ENCODE measurements around the gene EXOC3L4. TPM values are rescaled to one million over a fixed set of nuclear protein-coding genes. Genes with fewer than 3 reads are reported as not detected.

EXOC3L4 gene
- total and polyA plus RNA-seq, 2 donors = 0.79 to 3.2 TPM

GRCh38 chr14:103101963-103102688, 7.6 kb downstream of the EXOC3L4 start:
- no peak for DNase-seq (ENCODE audit: extremely low spot score)
- WGBS = 31% methylated on average over 85 of the region's 85 CpGs
- Histone ChIP-seq H3K4me1 (ENCODE audit: insufficient read depth) (no peaks in the 10 kb centered on the region), H3K4me3 (ENCODE audit: low read depth, low read length) (no peak overlapping the region), H3K27ac (ENCODE audit: low read depth) (no peak overlapping the region), H3K36me3 (ENCODE audit: insufficient read depth) (no peaks in the 10 kb centered on the region)

- DNase-seq (ENCODE audit: extremely low spot score) = no peak
- WGBS = 44% methylated on average over 39 of the region's 39 CpGs
- no peaks in the 10 kb centered on the region for H3K4me1 ChIP-seq (ENCODE audit: insufficient read depth)
- H3K36me3 ChIP-seq (ENCODE audit: insufficient read depth) = no peaks in the 10 kb centered on the region
- no peak overlapping the region for H3K4me3 ChIP-seq (ENCODE audit: low read depth, low read length)
- no peak overlapping the region for H3K27ac ChIP-seq (ENCODE audit: low read depth)
These were observed 8.2 kb downstream of the EXOC3L4 start for GRCh38 chr14:103102689-103103260.

DNA sequence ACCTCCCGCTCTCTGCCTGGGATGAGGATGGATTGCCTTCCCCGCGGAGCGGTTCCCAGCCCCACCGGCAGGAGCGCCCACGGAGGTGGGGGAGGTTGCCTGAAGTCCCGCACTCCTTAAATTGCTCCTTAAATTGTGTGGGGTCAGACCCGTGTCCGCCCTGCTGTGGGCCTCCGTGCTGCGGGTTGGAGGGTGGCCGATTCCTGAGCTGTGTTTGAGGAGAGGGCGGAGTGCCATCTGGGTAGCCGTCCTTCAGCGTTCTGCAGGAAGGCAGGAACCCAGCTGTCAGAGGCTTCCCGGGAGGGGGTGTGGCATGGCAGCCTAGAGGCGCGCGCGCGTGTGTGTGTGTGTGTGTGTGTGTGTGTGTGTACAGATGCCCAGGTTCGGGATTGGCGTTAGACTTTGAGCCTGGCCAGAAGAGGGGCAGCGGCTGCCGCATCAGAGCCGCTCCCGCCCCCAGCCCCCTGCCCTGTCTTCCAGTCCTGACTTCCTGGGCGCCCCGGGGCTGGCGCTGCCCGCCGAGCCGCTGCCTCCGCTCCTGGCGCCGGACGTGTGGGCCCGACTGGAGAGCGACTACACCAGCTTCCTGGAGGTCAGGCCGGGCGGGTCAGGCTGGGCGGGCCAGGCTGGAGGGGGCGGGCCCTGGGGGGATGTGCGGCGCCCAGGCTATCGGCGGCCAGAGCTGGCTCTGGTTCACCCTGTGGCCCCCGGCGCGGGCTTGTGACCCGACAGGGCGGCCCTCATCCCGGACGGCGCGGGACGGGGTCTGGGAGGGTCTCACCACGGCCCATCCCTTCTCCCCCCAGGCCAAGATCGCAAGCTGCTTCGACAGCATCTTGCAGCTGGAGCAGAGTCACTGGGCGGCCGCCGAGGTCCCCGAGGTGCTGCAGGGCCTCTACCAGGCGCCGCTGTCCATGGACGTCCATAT, 9.2 kb downstream of the EXOC3L4 start:
- H3K36me3 ChIP-seq (ENCODE audit: insufficient read depth) = no peaks in the 10 kb centered on the region
- DNase-seq (ENCODE audit: extremely low spot score) = no peak
- no peaks in the 10 kb centered on the region for H3K4me1 ChIP-seq (ENCODE audit: insufficient read depth)
- peak overlapping the region; percentile 19 for H3K4me3 ChIP-seq (ENCODE audit: low read depth, low read length)
- no peak overlapping the region for H3K27ac ChIP-seq (ENCODE audit: low read depth)
- 8% methylated on average over 68 of the region's 68 CpGs for WGBS

- H3K4me1 ChIP-seq (ENCODE audit: insufficient read depth) = no peaks in the 10 kb centered on the region
- H3K27ac ChIP-seq (ENCODE audit: low read depth) = no peak overlapping the region
- 9% methylated on average over 20 of the region's 20 CpGs for WGBS
- no peaks in the 10 kb centered on the region for H3K36me3 ChIP-seq (ENCODE audit: insufficient read depth)
- H3K4me3 ChIP-seq (ENCODE audit: low read depth, low read length) = no peak overlapping the region
- DNase-seq (ENCODE audit: extremely low spot score) = no peak
These were observed 9.8 kb downstream of the EXOC3L4 start for GRCh38 chr14:103104389-103104653.

GRCh38 chr14:103104654-103105452, 10.3 kb downstream of the EXOC3L4 start:
- no peak for DNase-seq (ENCODE audit: extremely low spot score)
- Histone ChIP-seq H3K4me3 (ENCODE audit: low read depth, low read length) (no peak overlapping the region), H3K4me1 (ENCODE audit: insufficient read depth) (no peaks in the 10 kb centered on the region), H3K36me3 (ENCODE audit: insufficient read depth) (no peaks in the 10 kb centered on the region), H3K27ac (ENCODE audit: low read depth) (no peak overlapping the region)
- 4% methylated on average over 59 of the region's 59 CpGs for WGBS

DNA sequence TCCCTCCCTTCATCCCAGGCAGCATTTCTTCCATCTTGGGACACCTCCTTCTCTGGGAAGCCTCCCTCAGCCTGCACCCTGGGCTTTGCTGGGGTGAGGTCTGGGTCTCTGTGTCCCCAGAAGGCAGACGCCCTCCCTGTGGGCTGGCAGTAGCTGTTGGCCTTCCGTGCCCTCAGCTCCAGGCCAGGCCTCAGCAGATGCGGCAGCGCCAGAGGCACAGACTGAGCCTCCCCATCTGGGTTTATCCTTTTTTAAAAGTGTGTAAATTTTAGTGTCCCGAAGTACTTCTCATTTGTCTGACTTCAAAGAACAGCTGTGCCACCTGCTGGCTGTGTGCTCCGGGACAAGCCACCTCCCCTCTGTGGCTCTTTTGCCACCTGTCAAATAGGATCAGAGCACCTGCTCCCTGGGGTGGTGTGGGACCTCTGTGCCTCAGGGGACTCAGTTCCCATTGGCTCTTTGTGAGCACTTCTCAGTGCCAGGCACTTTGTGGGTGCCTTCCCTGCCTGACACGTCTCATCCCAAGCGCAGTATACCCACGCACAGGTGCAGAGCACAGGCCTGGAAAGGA, 11.1 kb downstream of the EXOC3L4 start:
- Histone ChIP-seq H3K4me1 (ENCODE audit: insufficient read depth) (no peaks in the 10 kb centered on the region), H3K27ac (ENCODE audit: low read depth) (no peak overlapping the region), H3K4me3 (ENCODE audit: low read depth, low read length) (no peak overlapping the region), H3K36me3 (ENCODE audit: insufficient read depth) (no peaks in the 10 kb centered on the region)
- WGBS = 79% methylated on average over 9 of the region's 9 CpGs
- no peak for DNase-seq (ENCODE audit: extremely low spot score)

- Histone ChIP-seq H3K4me1 (ENCODE audit: insufficient read depth) (no peaks in the 10 kb centered on the region), H3K27ac (ENCODE audit: low read depth) (no peak overlapping the region)
- 95% methylated on average over 23 of the region's 23 CpGs for WGBS
These were observed 12.9 kb downstream of the EXOC3L4 start for GRCh38 chr14:103107455-103107854.

GRCh38 chr14:103107941-103108748, 13.6 kb downstream of the EXOC3L4 start:
- DNase-seq (ENCODE audit: extremely low spot score) = no peak
- Histone ChIP-seq H3K27ac (ENCODE audit: low read depth) (no peak overlapping the region), H3K4me1 (ENCODE audit: insufficient read depth) (no peaks in the 10 kb centered on the region), H3K36me3 (ENCODE audit: insufficient read depth) (no peaks in the 10 kb centered on the region), H3K4me3 (ENCODE audit: low read depth, low read length) (no peak overlapping the region)
- 88% methylated on average over 28 of the region's 28 CpGs for WGBS

More at GRCh38 chr14:103107455-103107854, 12.9 kb downstream of the EXOC3L4 start:
- DNase-seq (ENCODE audit: extremely low spot score) = no peak
- Histone ChIP-seq H3K4me3 (ENCODE audit: low read depth, low read length) (no peak overlapping the region), H3K36me3 (ENCODE audit: insufficient read depth) (no peaks in the 10 kb centered on the region)

- H3K27ac ChIP-seq (ENCODE audit: low read depth) = no peak overlapping the region
These were observed 14.3 kb downstream of the EXOC3L4 start for GRCh38 chr14:103108749-103109207.

GRCh38 chr14:103109535-103110441, 15.3 kb downstream of the EXOC3L4 start:
- no peaks in the 10 kb centered on the region for H3K4me1 ChIP-seq (ENCODE audit: insufficient read depth)
- peak overlapping the region; percentile 54 for H3K27ac ChIP-seq (ENCODE audit: low read depth)
- 45% methylated on average over 32 of the region's 32 CpGs for WGBS
- no peaks in the 10 kb centered on the region for H3K36me3 ChIP-seq (ENCODE audit: insufficient read depth)
- no peak overlapping the region for H3K4me3 ChIP-seq (ENCODE audit: low read depth, low read length)
- DNase-seq (ENCODE audit: extremely low spot score) = no peak

More at GRCh38 chr14:103108749-103109207, 14.3 kb downstream of the EXOC3L4 start:
- WGBS = 46% methylated on average over 9 of the region's 9 CpGs
- Histone ChIP-seq H3K36me3 (ENCODE audit: insufficient read depth) (no peaks in the 10 kb centered on the region), H3K4me3 (ENCODE audit: low read depth, low read length) (no peak overlapping the region), H3K4me1 (ENCODE audit: insufficient read depth) (no peaks in the 10 kb centered on the region)
- DNase-seq (ENCODE audit: extremely low spot score) = no peak

GRCh38 chr14:103110681-103111231, 16.2 kb downstream of the EXOC3L4 start:
- 64% methylated on average over 14 of the region's 14 CpGs for WGBS
- Histone ChIP-seq H3K4me3 (ENCODE audit: low read depth, low read length) (no peak overlapping the region), H3K36me3 (ENCODE audit: insufficient read depth) (no peaks in the 10 kb centered on the region), H3K27ac (ENCODE audit: low read depth) (no peak overlapping the region), H3K4me1 (ENCODE audit: insufficient read depth) (no peaks in the 10 kb centered on the region)
- no peak for DNase-seq (ENCODE audit: extremely low spot score)

All from urinary bladder (tissue), 4 donors.